ENCODE data around the gene NTN3.

DNA sequence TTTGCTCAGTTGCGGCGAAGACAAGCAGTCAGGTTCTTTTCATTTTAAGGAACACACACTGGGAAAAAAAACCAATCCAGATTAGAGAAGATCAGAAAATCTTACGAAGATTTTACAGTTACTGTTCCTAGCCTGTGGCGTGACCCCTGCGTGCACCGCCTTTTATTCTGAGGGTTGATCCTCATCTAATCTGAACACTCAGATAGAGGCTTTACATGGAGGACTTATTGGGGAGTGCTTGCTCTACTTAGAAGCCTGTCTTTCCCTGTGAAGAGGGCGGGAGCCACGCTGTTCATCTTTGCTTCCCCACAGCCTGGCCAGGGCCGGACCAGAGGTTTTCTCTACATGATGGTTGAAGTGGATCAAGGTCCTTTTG lies 5.2 kb downstream of the NTN3 start:
- TF ChIP-seq CTCF (IDR thresholded peaks at IDR 0.05) (no peak), POLR2A (IDR thresholded peaks at IDR 0.05) (no peak)
